GM23338 (cell line): Measurements from ENCODE around the gene GPD1L. TPM values are rescaled to one million over a fixed set of nuclear protein-coding genes. Genes with fewer than 3 reads are reported as not detected.

Experiments
- ATAC-seq: fragments of 200-7000 bp; cut with Tn5 transposase; 3 replicates; pipeline ENCODE4 v1.9.1; 2020
- DNase-seq: peaks from one replicate; pipeline ENCODE4 v3.0.0-alpha.2; 2015; ENCODE audit warnings: low spot score
- H2AFZ ChIP-seq: fragments of 200-600 bp; sonication (generic); 2 replicates; pipeline ENCODE4 v1.8.0; 2016; ENCODE audit warnings: antibody characterized with exemption, mild to moderate bottlenecking, moderate library complexity
- H3F3A ChIP-seq: fragments of 200-600 bp; sonication (generic); replicated peaks from 2 replicates; pipeline ENCODE4 v1.8.0; 2017; ENCODE audit warnings: antibody characterized with exemption, mixed run types, low read depth
- H3K27ac ChIP-seq: fragments of 200-600 bp; sonication (generic); 2 replicates; pipeline ENCODE4 v1.6.1; 2016; ENCODE audit warnings: low read depth
- H3K27me3 ChIP-seq: fragments of 200-600 bp; sonication (generic); 2 replicates; pipeline ENCODE4 v1.8.0; 2016; ENCODE audit warnings: mild to moderate bottlenecking, mixed run types, moderate library complexity; ENCODE audit not compliant: insufficient read depth
- H3K36me3 ChIP-seq: fragments of 200-600 bp; sonication (generic); 2 replicates; pipeline ENCODE4 v1.8.0; 2016; ENCODE audit warnings: mild to moderate bottlenecking; ENCODE audit not compliant: insufficient read depth
- H3K4me1 ChIP-seq: fragments of 200-600 bp; sonication (generic); 2 replicates; pipeline ENCODE4 v1.8.0; 2016; ENCODE audit warnings: mild to moderate bottlenecking, moderate library complexity; ENCODE audit not compliant: insufficient read depth
- H3K4me2 ChIP-seq: fragments of 200-600 bp; sonication (generic); 2 replicates; pipeline ENCODE4 v1.7.1; 2017; ENCODE audit warnings: mixed run types
- H3K4me3 ChIP-seq: fragments of 200-600 bp; sonication (generic); 2 replicates; pipeline ENCODE4 v1.6.1; 2016; ENCODE audit warnings: mixed run types
- H3K79me2 ChIP-seq: fragments of 200-600 bp; sonication (generic); replicated peaks from 2 replicates; pipeline ENCODE4 v1.8.0; 2017; ENCODE audit warnings: mild to moderate bottlenecking; ENCODE audit not compliant: insufficient read depth
- H3K9me2 ChIP-seq: fragments of 200-600 bp; sonication (generic); 2 replicates; pipeline ENCODE4 v1.8.0; 2017; ENCODE audit not compliant: insufficient read depth
- H4K20me1 ChIP-seq: fragments of 200-600 bp; sonication (generic); replicated peaks from 2 replicates; pipeline ENCODE4 v1.8.0; 2017; ENCODE audit warnings: mild to moderate bottlenecking; ENCODE audit not compliant: insufficient read depth
- H3K27ac Mint-ChIP-seq: 2 replicates; pipeline ENCODE4 v1.8.0; 2020; ENCODE audit warnings: inconsistent platforms, mild to moderate bottlenecking, moderate library complexity, mixed read lengths
- H3K27me3 Mint-ChIP-seq: 3 replicates; pipeline ENCODE4 v1.8.0; 2022; ENCODE audit warnings: low read depth, mild to moderate bottlenecking, moderate library complexity, mixed read lengths, inconsistent platforms; ENCODE audit not compliant: insufficient read depth, poor library complexity
- H3K36me3 Mint-ChIP-seq: 3 replicates; pipeline ENCODE4 v1.8.0; 2021; ENCODE audit warnings: low read depth, mild to moderate bottlenecking, inconsistent platforms, moderate library complexity, mixed read lengths
- H3K4me1 Mint-ChIP-seq: 3 replicates; pipeline ENCODE4 v1.8.0; 2020; ENCODE audit warnings: mild to moderate bottlenecking, inconsistent platforms, mixed read lengths
- H3K4me3 Mint-ChIP-seq: 3 replicates; pipeline ENCODE4 v1.8.0; 2021; ENCODE audit warnings: moderate library complexity, mild to moderate bottlenecking, inconsistent platforms, mixed read lengths
- H3K9me3 Mint-ChIP-seq: 3 replicates; pipeline ENCODE4 v1.8.0; 2020; ENCODE audit warnings: moderate library complexity, mild to moderate bottlenecking, inconsistent platforms, mixed read lengths
- CREB1 ChIP-seq: fragments of 250-450 bp; sonication (Bioruptor Pico); IDR thresholded peaks from 2 replicates; pipeline ENCODE4 v1.5.0; 2020; ENCODE audit warnings: low read depth, mild to moderate bottlenecking, moderate library complexity
- CTCF ChIP-seq, 2 experiments: fragments of 200-600 bp in 1 of 2; sonication (generic) in 1 of 2; conservative IDR thresholded peaks; 2 replicates each; pipeline versions ENCODE4 v1.5.1 to v1.6.1; 2016 to 2017; ENCODE audit warnings: antibody characterized with exemption in 2 of 2, low read depth in 2 of 2, mild to moderate bottlenecking in 2 of 2, moderate library complexity in 1 of 2
- EZH2 ChIP-seq: fragments of 200-600 bp; sonication (generic); IDR thresholded peaks from one replicate; pipeline ENCODE4 v1.8.0; 2017; ENCODE audit warnings: antibody characterized with exemption, mild to moderate bottlenecking, low read depth; ENCODE audit not compliant: unreplicated experiment
- EZH2phosphoT487 ChIP-seq: fragments of 200-600 bp; sonication (generic); IDR thresholded peaks from one replicate; pipeline ENCODE4 v1.8.1; 2018; ENCODE audit warnings: antibody characterized with exemption; ENCODE audit not compliant: unreplicated experiment
- JUNB ChIP-seq: IDR thresholded peaks from one replicate; pipeline ENCODE4 v1.6.1; 2016; ENCODE audit warnings: antibody characterized with exemption; ENCODE audit not compliant: unreplicated experiment
- NANOG ChIP-seq: IDR thresholded peaks from 2 replicates; pipeline ENCODE4 v1.6.1; 2016; ENCODE audit warnings: antibody characterized with exemption, borderline replicate concordance
- POLR2AphosphoS5 ChIP-seq: IDR thresholded peaks from 2 replicates; pipeline ENCODE4 v1.6.1; 2016; ENCODE audit warnings: antibody characterized with exemption, low read depth
- REST ChIP-seq: IDR thresholded peaks from one replicate; pipeline ENCODE4 v1.6.1; 2018; ENCODE audit warnings: antibody characterized with exemption; ENCODE audit not compliant: unreplicated experiment
- STAT1 ChIP-seq: IDR thresholded peaks from one replicate; pipeline ENCODE4 v1.6.1; 2016; ENCODE audit warnings: antibody characterized with exemption; ENCODE audit not compliant: unreplicated experiment
- ZNF114 ChIP-seq: fragments of 250-450 bp; sonication (Bioruptor Pico); IDR thresholded peaks from 2 replicates; pipeline ENCODE4 v1.5.0; 2020; ENCODE audit warnings: mild to moderate bottlenecking, moderate library complexity
- ZNF331 ChIP-seq: fragments of 250-450 bp; sonication (Bioruptor Pico); IDR thresholded peaks from 2 replicates; pipeline ENCODE4 v1.5.0; 2020; ENCODE audit warnings: low read depth, mild to moderate bottlenecking, moderate library complexity
- ZNF462 ChIP-seq: fragments of 250-450 bp; sonication (Bioruptor Pico); IDR thresholded peaks from 2 replicates; pipeline ENCODE4 v1.5.0; 2020; ENCODE audit warnings: mild to moderate bottlenecking, moderate library complexity
- polyA plus RNA-seq: library from polyadenylated mRNA; unstranded; fragments of >200 nt; fragmentation: Nextera tagmentation; extraction: Ambion mirVana; gene quantifications from 2 replicates; pipeline ENCODE4 v1.2.1, GENCODE V29; 2016
- total RNA-seq: library from RNA; depleted of rRNA; stranded (reverse); fragments of >200 nt; shearing (Covaris generic); gene quantifications from 2 replicates; pipeline ENCODE4 v1.2.3, GENCODE V29; 2014
- TF ChIP-seq, protein P1 (sequence below): IDR thresholded peaks from 2 replicates; pipeline ENCODE4 v1.6.1; 2016; ENCODE audit warnings: antibody characterized with exemption

The GPD1L gene
- total and polyA plus RNA-seq, 2 experiments from 2014 or later, result 2.0 to 6.4 TPM

GRCh38 chr3:32216172-32216783 lies 109.9 kb downstream of the GPD1L start:
- Mint-ChIP-seq H3K27ac (no peak overlapping the region), H3K27me3 (no peaks in the 10 kb centered on the region), H3K36me3 (no peaks in the 10 kb centered on the region), H3K9me3 (no peaks in the 10 kb centered on the region), H3K4me3 (no peak overlapping the region), H3K4me1 (no peaks in the 10 kb centered on the region)
- Histone ChIP-seq H3K79me2 (no peaks in the 10 kb centered on the region), H2AFZ (no peak overlapping the region; the same call in 1 of the 2 replicates), H3K9me2 (peaks cover 7% of the 10 kb centered on the region), H3K27me3 (no peaks in the 10 kb centered on the region), H3K4me2 (no peak overlapping the region), H3K4me3 (no peak overlapping the region), H4K20me1 (no peaks in the 10 kb centered on the region), H3K4me1 (no peaks in the 10 kb centered on the region), H3K27ac (no peak overlapping the region), H3F3A (no peaks in the 10 kb centered on the region), H3K36me3 (no peaks in the 10 kb centered on the region)
- ATAC-seq (no peak), DNase-seq (no peak)
- TF ChIP-seq ZNF114 (CRISPR knock-in tag), result no peak
- no peak for TF ChIP-seq JUNB
- no peak for TF ChIP-seq CTCF (conservative IDR thresholded peaks at IDR 0.05; ENCODE audit: low read depth in 2 of 2)
- no peak for TF ChIP-seq EZH2phosphoT487
- TF ChIP-seq ZNF462 (CRISPR knock-in tag), result no peak
- TF ChIP-seq CREB1 (CRISPR knock-in tag), result no peak
- TF ChIP-seq NANOG, result no peak
- TF ChIP-seq, protein P1, sequence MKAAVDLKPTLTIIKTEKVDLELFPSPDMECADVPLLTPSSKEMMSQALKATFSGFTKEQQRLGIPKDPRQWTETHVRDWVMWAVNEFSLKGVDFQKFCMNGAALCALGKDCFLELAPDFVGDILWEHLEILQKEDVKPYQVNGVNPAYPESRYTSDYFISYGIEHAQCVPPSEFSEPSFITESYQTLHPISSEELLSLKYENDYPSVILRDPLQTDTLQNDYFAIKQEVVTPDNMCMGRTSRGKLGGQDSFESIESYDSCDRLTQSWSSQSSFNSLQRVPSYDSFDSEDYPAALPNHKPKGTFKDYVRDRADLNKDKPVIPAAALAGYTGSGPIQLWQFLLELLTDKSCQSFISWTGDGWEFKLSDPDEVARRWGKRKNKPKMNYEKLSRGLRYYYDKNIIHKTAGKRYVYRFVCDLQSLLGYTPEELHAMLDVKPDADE, result no peak
- TF ChIP-seq POLR2AphosphoS5, result no peak
- TF ChIP-seq EZH2, result no peak
- no peak for TF ChIP-seq ZNF331 (CRISPR knock-in tag)
- TF ChIP-seq REST, result no peak
- no peak for TF ChIP-seq STAT1
